GM18873 (cell line): ENCODE results near the gene ZNF138.
A peak's percentile ranks its signal among the peaks of the same experiment; 100 is the strongest.
"Not testable (repeated sequence)": the region's sequence is repeated elsewhere in the genome, so short reads cannot be mapped to it uniquely, and the experiment has no call there.

Experiments used
- ATAC-seq: cut with Tn5 transposase; IDR thresholded peaks from one replicate; pipeline ENCODE4 v1.9.1; 2021; ENCODE audit warnings: mild to moderate bottlenecking, moderate library complexity, moderate number of reproducible peaks; ENCODE audit not compliant: unreplicated experiment, low FRiP score

The ZNF138 gene

DNA sequence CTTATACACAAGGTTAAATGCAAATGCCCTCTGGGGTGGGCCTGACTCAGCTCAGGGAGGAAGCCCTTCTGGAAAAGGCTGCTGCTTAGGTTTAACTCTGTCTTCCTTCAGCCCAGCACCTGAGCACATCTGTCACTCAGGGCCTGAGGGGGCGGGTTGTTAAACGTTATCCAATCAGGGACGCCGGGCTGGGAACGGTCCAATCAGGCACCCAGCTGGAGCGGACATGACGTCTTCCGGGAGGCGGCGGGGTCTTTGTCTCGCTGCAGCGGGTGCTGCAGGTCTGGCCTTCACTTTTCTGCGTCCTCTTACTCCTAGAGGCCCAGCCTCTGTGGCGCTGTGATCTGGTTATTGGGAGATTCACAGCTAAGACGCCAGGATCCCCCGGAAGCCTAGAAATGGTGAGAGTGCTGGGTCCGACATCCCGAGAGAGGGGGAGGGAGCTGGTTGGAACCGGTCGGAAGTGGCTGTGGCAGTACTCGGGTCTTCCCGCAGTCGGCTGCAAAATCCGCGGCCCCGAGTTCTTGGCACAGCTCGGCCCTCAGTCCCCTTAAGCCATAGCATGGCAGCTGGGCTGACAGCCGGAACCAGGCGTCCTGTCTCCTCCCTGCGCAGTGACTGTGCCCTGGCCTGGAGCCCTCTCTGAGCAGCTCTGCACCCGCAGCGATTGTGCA, at the start of gene ZNF138:
Gene ZNF138 (plus strand): TSS at position 258 of the 674 bp plus-strand sequence. CDS start 141 bp downstream, at position 399.
- peak; percentile 100 for ATAC-seq

- no peak for ATAC-seq
Observed at GRCh38 chr7:64744680-64745079, 49.5 kb upstream of the ZNF138 start.

DNA sequence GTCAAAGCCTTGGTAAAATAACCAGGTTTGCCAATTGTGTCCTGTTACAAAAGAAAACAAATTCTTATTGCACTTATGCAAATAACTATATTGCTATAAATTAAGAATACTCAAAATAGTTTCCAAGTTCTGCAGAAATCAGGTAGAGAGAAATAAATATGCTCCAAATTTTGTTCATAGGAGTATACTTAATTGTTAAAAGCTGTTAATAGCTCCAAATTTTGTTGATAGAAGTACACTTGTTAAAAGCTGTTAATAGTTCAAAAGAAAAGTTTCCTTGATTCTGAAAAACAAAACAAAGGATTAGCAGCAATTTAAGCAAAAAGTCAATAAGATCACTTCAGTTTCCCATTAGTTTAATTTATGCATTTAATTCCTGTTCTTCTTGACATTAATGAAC, 46.4 kb upstream of the ZNF138 start:
- no peak for ATAC-seq

- no peak for ATAC-seq
Observed at GRCh38 chr7:64753032-64753431, 41.2 kb upstream of the ZNF138 start.

GRCh38 chr7:64755865-64756264, 38.4 kb upstream of the ZNF138 start:
- no peak for ATAC-seq

DNA sequence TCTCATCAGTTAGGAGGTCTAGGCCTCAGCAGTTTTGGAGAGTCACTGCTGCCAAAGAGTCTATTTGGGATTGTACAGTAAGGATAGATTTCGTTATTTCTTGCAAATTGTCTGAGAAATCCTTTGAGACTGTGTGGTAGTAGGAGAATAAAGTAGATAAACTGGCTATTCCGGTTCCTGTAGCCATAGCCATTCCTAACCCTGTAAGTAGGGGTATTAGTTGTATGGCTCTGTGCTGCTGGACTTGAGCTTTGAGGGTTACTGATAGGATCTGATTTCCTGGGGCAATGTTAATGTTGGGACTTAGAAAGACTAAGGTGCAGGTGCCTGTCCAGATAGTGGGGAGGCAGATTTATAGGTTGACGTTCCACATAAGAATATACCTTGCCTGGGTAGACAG, 36.1 kb upstream of the ZNF138 start:
- no peak for ATAC-seq

GRCh38 chr7:64768824-64769223, 25.4 kb upstream of the ZNF138 start:
- no peak for ATAC-seq

GRCh38 chr7:64774204-64774842, 19.9 kb upstream of the ZNF138 start:
- no peak for ATAC-seq

DNA sequence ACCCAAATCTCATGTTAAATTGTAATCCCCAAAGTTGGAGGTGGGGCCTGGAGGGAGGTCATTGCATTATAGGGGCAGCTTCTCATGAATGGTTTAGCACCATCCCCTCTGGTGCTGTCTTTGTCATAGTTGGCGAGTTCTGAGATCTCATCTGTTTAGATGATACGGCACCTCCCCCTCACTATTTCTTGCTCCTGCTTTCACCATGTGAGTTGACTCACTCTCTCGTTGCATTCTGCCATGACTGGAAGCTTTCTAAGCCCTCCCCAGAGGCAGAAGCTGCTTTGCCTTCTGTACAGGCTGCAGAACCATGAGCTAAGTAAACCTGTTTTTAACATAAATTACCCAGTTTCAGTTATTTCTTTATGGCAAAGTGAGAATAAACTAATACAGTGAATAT, 18.9 kb upstream of the ZNF138 start:
- no peak for ATAC-seq

DNA sequence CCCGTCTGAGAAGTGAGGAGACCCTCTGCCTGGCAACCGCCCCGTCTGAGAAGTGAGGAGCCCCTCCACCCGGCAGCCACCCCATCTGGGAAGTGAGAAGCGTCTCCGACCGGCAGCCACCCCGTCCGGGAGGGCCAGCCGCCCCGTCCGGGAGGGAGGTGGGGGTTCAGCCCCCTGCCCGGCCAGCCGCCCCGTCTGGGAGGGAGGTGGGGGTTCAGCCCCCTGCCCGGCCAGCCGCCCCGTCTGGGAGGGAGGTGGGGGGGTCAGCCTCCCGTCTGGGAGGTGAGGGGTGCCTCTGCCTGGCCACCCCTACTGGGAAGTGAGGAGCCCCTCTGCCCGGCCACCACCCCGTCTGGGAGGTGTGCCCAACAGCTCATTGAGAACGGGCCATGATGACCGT, 9.4 kb upstream of the ZNF138 start:
- ATAC-seq: not testable (repeated sequence)

DNA sequence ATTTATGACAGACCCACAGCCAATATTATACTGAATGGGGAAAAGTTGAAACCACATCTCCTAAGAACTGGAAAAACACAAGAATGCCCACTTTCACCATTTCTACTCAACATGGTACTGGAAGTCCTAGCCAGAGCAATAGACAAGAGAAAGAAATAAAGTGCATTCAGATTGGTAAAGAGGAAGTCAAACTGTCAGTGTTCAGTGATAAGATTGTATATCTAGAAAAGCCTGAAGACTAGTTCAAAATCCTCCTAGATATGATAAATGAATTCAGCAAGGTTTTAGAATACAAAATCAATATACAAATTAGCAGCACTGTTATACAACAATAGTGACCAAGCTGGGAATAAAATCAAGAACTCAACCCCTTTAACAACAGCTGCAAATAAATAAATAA, 6.9 kb upstream of the ZNF138 start:
- ATAC-seq: no peak

GRCh38 chr7:64789241-64789640, 5.0 kb upstream of the ZNF138 start:
- ATAC-seq: not testable (repeated sequence)

- no peak for ATAC-seq
Observed at GRCh38 chr7:64793106-64793755, 997 bp upstream of the ZNF138 start.

DNA sequence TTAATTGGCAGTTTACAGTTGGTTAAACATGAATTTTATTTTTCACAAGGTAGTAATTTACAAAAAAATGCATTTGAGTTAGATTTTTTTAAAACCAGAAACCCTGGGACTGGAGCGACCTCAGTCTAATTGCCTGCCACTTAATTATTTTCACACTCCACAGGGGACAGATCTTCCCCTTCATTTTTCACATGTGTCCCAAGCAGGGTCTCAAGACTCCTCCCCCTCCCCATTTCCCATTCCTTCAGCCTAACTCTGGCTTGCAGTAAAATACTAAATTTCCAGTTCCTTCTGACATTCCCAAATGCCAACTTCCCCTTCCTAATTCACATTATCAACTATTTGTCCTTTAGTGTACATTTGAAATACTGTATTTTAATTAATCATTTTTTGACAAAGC, 948 bp downstream of the ZNF138 start:
- no peak for ATAC-seq

- ATAC-seq: not testable (repeated sequence)
Observed at GRCh38 chr7:64799169-64799568, 4.9 kb downstream of the ZNF138 start.

GRCh38 chr7:64802699-64803098, 8.5 kb downstream of the ZNF138 start:
- no peak for ATAC-seq

DNA sequence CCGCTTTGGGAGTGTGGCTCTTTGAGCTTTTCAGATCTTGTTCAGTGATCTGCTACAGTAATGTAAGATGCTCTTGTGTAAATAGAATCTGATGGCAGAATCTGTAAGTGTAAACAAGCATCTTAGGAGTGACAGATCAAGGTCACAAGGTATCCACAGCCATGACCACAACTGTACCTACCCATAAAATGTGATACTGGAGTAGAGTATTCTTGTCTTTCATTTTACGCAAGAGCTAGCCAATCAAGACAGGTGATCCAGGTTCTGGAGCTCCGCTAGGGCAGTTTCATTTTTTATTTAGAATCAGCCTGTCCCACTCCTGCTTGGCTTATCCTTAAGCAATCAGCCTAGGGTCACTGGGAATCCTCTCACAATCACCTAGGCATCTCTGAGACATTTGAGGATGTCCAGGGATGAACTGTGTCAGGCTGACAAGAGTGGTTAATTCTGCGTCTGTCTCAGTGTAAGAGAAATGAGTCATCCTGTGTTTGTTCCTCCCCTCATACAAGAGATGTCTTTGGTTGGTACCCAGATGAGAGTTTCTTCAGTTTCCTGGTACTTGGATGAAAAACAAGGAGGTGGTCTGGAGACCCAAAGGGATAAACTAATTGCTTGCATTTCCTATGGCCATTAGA, 13.6 kb downstream of the ZNF138 start:
- ATAC-seq: no peak

- ATAC-seq: no peak
Observed at GRCh38 chr7:64811767-64812166, 17.5 kb downstream of the ZNF138 start.

DNA sequence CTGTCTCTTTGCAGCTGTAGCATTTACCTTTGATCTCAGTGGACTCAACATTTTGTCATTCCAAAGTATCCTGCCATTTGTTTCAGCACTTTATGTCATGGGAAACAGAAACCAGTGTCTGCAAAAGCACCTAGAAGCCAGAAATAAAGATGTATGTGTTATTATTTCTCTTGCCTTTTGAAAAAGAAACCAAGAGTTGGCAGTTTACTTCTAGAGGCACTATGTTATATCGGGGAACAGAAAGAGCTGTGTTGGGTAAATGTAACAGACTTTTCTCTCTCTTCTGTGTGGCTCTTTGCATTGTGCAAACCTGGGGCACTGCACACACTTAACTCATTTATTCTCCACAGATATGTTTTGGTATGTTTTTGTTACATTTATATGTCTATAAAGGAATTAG, 36.7 kb downstream of the ZNF138 start:
- no peak for ATAC-seq

DNA sequence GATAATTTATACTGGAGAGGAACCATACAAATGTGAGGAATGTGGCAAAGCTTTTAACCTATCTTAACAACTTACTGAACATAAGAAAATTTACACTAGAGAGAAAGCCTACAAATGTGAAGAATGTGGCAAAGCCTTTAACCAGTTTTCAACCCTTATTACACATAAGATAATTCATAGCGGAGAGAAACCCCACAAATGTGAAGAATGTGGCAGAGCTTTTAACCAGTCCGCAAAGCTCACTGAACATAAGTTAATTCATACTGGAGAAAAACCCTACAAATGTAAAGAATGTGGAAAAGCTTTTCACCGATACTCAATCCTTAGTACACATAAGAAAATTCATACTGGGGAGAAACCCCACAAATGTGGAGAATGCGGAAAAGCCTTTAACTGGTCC, 37.9 kb downstream of the ZNF138 start:
- no peak for ATAC-seq

GRCh38 chr7:64834989-64835388, 40.8 kb downstream of the ZNF138 start:
- ATAC-seq: no peak
